ENCODE data around the gene SMIM36.
"Not testable (repeated sequence)": the region's sequence is repeated elsewhere in the genome, so short reads cannot be mapped to it uniquely, and the experiment has no call there.

SMIM36 gene

DNA sequence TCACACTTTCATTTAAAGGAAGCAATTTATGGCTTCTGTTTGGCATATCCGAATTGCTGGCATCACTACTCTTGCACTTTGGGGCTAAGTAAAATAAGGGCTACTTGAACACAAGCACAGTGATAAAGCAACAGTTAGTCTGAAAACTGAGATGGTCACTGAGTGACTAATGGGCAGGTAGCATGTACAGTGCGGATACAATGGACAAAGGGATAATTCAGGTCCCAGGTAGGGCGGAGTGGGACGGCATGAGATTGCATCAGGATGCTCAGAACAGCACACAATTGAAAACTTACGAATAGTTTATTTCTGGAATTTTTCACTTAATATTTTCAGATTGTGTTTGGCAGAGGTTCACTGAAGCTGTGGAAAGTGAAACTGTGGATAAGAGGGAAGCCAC lies 9.2 kb upstream of the SMIM36 start:
- TF ChIP-seq, protein P1, sequence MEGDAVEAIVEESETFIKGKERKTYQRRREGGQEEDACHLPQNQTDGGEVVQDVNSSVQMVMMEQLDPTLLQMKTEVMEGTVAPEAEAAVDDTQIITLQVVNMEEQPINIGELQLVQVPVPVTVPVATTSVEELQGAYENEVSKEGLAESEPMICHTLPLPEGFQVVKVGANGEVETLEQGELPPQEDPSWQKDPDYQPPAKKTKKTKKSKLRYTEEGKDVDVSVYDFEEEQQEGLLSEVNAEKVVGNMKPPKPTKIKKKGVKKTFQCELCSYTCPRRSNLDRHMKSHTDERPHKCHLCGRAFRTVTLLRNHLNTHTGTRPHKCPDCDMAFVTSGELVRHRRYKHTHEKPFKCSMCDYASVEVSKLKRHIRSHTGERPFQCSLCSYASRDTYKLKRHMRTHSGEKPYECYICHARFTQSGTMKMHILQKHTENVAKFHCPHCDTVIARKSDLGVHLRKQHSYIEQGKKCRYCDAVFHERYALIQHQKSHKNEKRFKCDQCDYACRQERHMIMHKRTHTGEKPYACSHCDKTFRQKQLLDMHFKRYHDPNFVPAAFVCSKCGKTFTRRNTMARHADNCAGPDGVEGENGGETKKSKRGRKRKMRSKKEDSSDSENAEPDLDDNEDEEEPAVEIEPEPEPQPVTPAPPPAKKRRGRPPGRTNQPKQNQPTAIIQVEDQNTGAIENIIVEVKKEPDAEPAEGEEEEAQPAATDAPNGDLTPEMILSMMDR (IDR thresholded peaks at IDR 0.05; ENCODE audit: insufficient read depth, low read length, poor library complexity, severe bottlenecking) = no peak
- Histone ChIP-seq H3K4me3 (replicated peaks; ENCODE audit: low read depth, low read length) (no peak overlapping the region), H3K27me3 (replicated peaks; ENCODE audit: control insufficient read depth, insufficient read depth, low read length) (no peaks in the 10 kb centered on the region), H3K36me3 (ENCODE audit: control insufficient read depth, insufficient read depth, low read length) (no peaks in the 10 kb centered on the region)
- no peak for DNase-seq (ENCODE audit: extremely low read depth, insufficient read length)

DNA sequence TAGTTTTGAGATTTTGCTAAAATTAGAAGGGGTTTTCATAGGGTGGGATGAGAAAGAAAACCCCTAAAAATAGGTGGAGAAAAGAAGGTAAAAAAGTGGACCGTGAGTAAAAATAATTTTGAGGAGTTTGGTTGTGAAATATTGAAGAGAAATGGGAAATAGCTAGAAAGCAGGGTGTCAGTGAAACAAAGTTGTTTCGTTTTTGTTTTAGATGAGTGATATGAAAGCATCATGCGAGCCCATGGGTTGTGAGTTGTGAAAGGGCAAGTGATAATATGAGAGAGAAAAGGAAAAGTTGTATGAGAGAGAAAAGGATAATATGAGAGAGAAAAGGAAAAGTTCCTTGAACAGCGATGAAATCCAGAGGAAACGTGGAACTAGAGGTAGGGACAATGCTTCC lies 7.3 kb upstream of the SMIM36 start:
- Histone ChIP-seq H3K36me3 (ENCODE audit: control insufficient read depth, insufficient read depth, low read length) (no peaks in the 10 kb centered on the region), H3K27me3 (replicated peaks; ENCODE audit: control insufficient read depth, insufficient read depth, low read length) (no peaks in the 10 kb centered on the region), H3K4me3 (replicated peaks; ENCODE audit: low read depth, low read length) (no peak overlapping the region)
- DNase-seq (ENCODE audit: extremely low read depth, insufficient read length) = no peak
- TF ChIP-seq, protein P1 (IDR thresholded peaks at IDR 0.05; ENCODE audit: insufficient read depth, low read length, poor library complexity, severe bottlenecking) = no peak

DNA sequence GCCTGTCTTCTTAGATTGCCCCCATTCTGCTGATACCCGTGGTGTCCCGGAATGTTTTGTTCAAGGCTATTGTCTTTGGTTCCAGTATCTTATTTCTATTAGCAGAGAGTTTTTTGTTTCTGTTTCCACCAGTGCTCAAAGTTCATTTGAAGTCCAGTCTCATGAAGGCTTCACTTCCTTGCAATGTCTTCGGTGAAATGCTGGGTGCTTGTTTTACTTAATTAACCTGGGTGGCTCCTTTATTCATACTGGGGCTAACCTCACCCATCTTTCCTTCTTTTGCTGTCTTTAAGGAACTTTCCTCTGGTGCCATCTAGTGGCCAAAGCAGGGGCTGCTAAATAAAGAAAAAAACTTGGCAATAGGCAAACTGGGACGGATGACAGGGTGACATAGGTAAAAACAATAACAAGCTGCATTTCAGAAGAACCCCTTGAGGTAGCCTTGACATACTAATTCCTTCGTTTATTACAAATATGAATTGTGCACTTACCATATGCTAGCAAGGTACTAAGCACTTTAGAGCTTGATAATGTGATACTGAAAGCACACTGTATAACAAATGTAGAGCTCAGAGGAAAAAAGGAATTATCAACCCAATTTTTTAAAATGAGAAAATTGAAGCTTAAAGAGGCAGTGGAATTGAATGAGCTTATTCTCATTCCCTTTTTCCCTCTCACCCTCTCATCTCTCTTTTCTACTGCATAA lies 2.8 kb upstream of the SMIM36 start:
- peak; percentile 35 for DNase-seq (ENCODE audit: extremely low read depth, insufficient read length)
- H3K4me3 ChIP-seq (replicated peaks; ENCODE audit: low read depth, low read length) = no peak overlapping the region
- H3K36me3 ChIP-seq (ENCODE audit: control insufficient read depth, insufficient read depth, low read length) = no peaks in the 10 kb centered on the region
- no peaks in the 10 kb centered on the region for H3K27me3 ChIP-seq (replicated peaks; ENCODE audit: control insufficient read depth, insufficient read depth, low read length)
- TF ChIP-seq, protein P1 (IDR thresholded peaks at IDR 0.05; ENCODE audit: insufficient read depth, low read length, poor library complexity, severe bottlenecking) = peak; percentile 81

DNA sequence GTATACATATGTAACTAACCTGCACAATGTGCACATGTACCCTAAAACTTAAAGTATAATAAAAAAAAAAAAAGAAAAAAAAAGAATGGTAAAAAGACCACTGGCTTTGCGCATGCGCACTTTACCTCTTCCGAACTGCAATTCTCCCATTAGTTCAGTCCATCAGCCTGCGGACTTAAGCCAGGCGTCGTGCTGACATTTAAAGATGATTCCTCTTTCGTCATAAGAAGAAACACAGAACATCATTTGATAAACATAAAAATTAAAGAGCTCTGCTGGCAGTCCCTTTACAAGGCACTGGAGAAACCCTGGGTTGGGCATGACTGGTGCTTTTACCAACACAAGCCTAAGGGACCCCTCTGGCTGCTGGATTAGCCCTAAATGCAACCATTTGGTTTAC lies 3.6 kb downstream of the SMIM36 start:
- not testable (repeated sequence) for DNase-seq (ENCODE audit: extremely low read depth, insufficient read length)

DNA sequence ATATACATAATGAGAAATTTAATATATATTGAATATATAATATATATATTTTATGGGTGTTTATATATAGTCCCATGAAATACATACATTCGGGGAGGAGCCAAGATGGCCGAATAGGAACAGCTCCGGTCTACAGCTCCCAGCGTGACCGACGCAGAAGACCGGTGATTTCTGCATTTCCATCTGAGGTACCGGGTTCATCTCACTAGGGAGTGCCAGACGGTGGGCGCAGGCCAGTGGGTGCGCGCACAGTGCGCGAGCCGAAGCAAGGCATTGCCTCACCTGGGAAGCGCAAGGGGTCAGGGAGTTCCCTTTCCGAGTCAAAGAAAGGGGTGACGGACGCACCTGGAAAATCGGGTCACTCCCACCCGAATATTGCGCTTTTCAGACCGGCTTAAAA lies 9.6 kb downstream of the SMIM36 start:
- H3K27me3 ChIP-seq (replicated peaks; ENCODE audit: control insufficient read depth, insufficient read depth, low read length); H3K4me3 ChIP-seq (replicated peaks; ENCODE audit: low read depth, low read length); H3K36me3 ChIP-seq (ENCODE audit: control insufficient read depth, insufficient read depth, low read length); DNase-seq (ENCODE audit: extremely low read depth, insufficient read length): not testable (repeated sequence)

More for the DNA sequence above, 3.6 kb downstream of the SMIM36 start:
- not testable (repeated sequence) for H3K4me3 ChIP-seq (replicated peaks; ENCODE audit: low read depth, low read length); H3K36me3 ChIP-seq (ENCODE audit: control insufficient read depth, insufficient read depth, low read length); H3K27me3 ChIP-seq (replicated peaks; ENCODE audit: control insufficient read depth, insufficient read depth, low read length)

DNA sequence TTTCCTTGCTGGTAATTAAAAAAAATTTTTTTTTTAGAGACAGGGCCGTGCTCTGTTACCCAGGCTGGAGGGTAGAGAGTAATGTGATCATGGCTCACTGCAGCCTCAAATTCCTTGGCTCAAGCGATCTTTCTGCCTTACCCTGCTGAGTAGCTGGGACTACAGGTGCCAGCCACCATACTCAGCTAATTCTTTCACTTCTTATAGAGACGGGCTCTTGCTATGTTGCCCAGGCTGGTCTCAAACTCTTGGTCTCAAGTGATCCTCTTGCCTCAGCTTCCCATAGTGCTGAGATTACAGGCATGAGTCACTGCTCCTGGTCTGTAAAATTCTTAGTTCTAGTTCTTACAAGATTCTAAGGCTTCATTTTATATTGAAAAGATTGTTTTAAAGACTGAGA lies 11.1 kb downstream of the SMIM36 start:
- no peaks in the 10 kb centered on the region for H3K36me3 ChIP-seq (ENCODE audit: control insufficient read depth, insufficient read depth, low read length)
- no peaks in the 10 kb centered on the region for H3K27me3 ChIP-seq (replicated peaks; ENCODE audit: control insufficient read depth, insufficient read depth, low read length)
- DNase-seq (ENCODE audit: extremely low read depth, insufficient read length) = no peak
- H3K4me3 ChIP-seq (replicated peaks; ENCODE audit: low read depth, low read length) = no peak overlapping the region
- TF ChIP-seq, protein P1 (IDR thresholded peaks at IDR 0.05; ENCODE audit: insufficient read depth, low read length, poor library complexity, severe bottlenecking) = no peak
